ENCODE measurements around the gene SIGMAR1.

SIGMAR1 gene

DNA sequence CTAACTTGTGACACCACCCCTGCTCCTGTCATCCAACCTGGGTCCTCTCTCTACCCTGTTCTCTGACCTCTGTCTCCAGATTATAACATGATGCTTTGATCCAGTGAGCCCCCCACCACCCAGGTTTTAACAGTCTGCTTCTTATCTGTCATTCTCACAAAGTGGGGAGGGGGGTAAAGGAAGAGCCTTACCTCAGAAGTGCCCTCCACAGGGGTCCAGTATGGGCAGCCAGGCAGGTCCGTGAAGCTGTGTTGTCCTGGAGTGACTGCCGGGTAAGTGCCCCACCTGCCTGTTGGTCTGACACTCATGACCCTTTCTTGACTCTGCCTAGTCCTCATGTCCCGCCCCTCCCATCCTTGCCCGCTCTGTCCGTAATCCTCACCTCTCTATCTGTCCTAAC lies 17.8 kb upstream of the SIGMAR1 start:
- TF ChIP-seq ZBTB7A (IDR thresholded peaks at IDR 0.05; ENCODE audit: low read depth) (no peak), TCF12 (IDR thresholded peaks at IDR 0.05; ENCODE audit: low read depth) (no peak), NFIC (IDR thresholded peaks at IDR 0.05) (no peak), RAD21 (IDR thresholded peaks at IDR 0.05; ENCODE audit: low read depth) (no peak), FOXM1 (IDR thresholded peaks at IDR 0.05; ENCODE audit: borderline replicate concordance, low read depth) (no peak), CREB1 (IDR thresholded peaks at IDR 0.05; ENCODE audit: low read depth) (no peak), YY1 (IDR thresholded peaks at IDR 0.05; ENCODE audit: low read depth) (no peak), TEAD4 (IDR thresholded peaks at IDR 0.05) (no peak), EP300 (IDR thresholded peaks at IDR 0.05; ENCODE audit: borderline replicate concordance) (no peak), CEBPB (IDR thresholded peaks at IDR 0.05) (no peak), EGR1 (IDR thresholded peaks at IDR 0.05) (no peak)
- TF ChIP-seq, protein P1, sequence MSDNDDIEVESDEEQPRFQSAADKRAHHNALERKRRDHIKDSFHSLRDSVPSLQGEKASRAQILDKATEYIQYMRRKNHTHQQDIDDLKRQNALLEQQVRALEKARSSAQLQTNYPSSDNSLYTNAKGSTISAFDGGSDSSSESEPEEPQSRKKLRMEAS (IDR thresholded peaks at IDR 0.05), result no peak
- TF ChIP-seq, protein P2, sequence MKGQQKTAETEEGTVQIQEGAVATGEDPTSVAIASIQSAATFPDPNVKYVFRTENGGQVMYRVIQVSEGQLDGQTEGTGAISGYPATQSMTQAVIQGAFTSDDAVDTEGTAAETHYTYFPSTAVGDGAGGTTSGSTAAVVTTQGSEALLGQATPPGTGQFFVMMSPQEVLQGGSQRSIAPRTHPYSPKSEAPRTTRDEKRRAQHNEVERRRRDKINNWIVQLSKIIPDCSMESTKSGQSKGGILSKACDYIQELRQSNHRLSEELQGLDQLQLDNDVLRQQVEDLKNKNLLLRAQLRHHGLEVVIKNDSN (IDR thresholded peaks at IDR 0.05), result no peak

DNA sequence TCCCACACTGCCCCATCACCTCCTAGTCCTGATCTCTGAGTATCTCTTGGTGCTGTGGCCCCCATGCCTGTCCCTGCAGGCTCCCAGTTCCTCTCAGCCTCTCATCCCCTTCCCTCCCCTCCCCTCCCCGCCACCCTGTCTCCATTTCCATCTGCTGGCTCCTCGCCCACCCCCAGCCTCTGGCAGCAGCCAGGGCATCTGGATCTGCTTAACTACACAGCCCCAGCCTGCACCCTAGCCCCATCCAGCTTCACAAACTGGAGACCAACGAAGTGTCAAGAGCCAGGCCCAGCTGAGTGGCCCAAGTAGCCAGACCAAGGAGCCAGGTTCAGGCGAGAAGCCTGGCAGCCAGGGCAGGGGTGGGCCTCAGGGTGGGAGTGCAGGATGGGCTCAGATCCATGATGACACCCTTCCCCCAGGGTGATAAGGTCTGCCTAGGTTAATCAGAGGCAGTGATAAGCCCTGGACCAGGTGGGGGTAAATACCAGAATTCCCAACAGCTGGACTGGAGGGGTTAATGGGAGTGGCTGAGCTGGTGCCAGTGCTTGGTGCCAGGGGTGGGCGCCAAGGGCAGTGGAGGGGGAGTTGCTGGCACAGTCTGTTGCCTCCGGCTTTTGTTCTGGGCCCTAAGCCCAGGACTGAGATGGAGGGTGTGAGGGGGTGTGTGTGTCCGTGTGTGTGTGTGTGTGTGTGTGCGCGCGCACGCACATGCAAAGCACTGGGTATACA lies 16.9 kb upstream of the SIGMAR1 start:
- TF ChIP-seq, protein P1 (IDR thresholded peaks at IDR 0.05), result no peak
- TF ChIP-seq REST (IDR thresholded peaks at IDR 0.05; ENCODE audit: low read depth) (no peak), ZBTB7A (IDR thresholded peaks at IDR 0.05; ENCODE audit: low read depth) (no peak), CREB1 (IDR thresholded peaks at IDR 0.05; ENCODE audit: low read depth) (no peak), CEBPB (IDR thresholded peaks at IDR 0.05) (no peak), TEAD4 (IDR thresholded peaks at IDR 0.05) (no peak), EP300 (IDR thresholded peaks at IDR 0.05; ENCODE audit: borderline replicate concordance) (no peak), YY1 (IDR thresholded peaks at IDR 0.05; ENCODE audit: low read depth) (no peak), TAF1 (IDR thresholded peaks at IDR 0.05; ENCODE audit: low read depth) (no peak)
- TF ChIP-seq, protein P2 (IDR thresholded peaks at IDR 0.05), result no peak

- TF ChIP-seq NFIC (IDR thresholded peaks at IDR 0.05), result no peak
- TF ChIP-seq ZBTB7A (IDR thresholded peaks at IDR 0.05; ENCODE audit: low read depth), result no peak
- no peak for TF ChIP-seq EP300 (IDR thresholded peaks at IDR 0.05; ENCODE audit: borderline replicate concordance)
- TF ChIP-seq REST (IDR thresholded peaks at IDR 0.05; ENCODE audit: low read depth), result no peak
- TF ChIP-seq, protein P1 (IDR thresholded peaks at IDR 0.05), result no peak
- no peak for TF ChIP-seq YY1 (IDR thresholded peaks at IDR 0.05; ENCODE audit: low read depth)
Observed at GRCh38 chr9:34653151-34654072, 15.8 kb upstream of the SIGMAR1 start.

DNA sequence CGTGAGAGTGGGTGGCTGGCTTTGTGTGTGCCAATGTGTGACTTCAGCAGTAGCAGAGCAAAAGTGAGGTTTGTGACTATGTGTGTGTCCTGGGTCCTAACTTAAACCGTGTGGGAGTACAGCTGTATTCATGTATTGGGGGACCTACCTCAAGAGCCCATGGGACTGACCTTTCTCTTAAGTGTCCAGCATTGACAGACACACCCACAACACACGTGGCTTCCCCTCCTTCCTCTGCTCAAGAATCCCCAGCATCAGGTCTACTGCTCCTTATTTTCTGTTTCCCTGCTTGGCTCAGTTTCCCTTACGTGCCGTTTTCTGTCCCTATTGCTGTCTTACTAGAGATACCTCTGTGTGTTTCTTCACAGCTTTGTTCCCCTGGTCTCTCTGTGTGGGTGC lies 15.0 kb upstream of the SIGMAR1 start:
- TF ChIP-seq NFIC (IDR thresholded peaks at IDR 0.05) (no peak), FOXM1 (IDR thresholded peaks at IDR 0.05; ENCODE audit: borderline replicate concordance, low read depth) (no peak), RAD21 (IDR thresholded peaks at IDR 0.05; ENCODE audit: low read depth) (no peak), REST (IDR thresholded peaks at IDR 0.05; ENCODE audit: low read depth) (no peak), EGR1 (IDR thresholded peaks at IDR 0.05) (no peak), CREB1 (IDR thresholded peaks at IDR 0.05; ENCODE audit: low read depth) (no peak), EP300 (IDR thresholded peaks at IDR 0.05; ENCODE audit: borderline replicate concordance) (no peak), CEBPB (IDR thresholded peaks at IDR 0.05) (no peak)
- TF ChIP-seq, protein P1 (IDR thresholded peaks at IDR 0.05), result no peak
- TF ChIP-seq, protein P2 (IDR thresholded peaks at IDR 0.05), result no peak
